Activated CD4-positive, alpha-beta T cell treated with anti-CD3 and anti-CD28 coated beads, Interleukin-2, amount 50 U/mL, for 24 hours (primary cell): ENCODE measurements around the gene ESPNL.
"Not testable (repeated sequence)": the region's sequence is repeated elsewhere in the genome, so short reads cannot be mapped to it uniquely, and the experiment has no call there.

ENCODE experiments used
- DNase-seq, 2 donors: peaks; one replicate each; pipeline ENCODE4 v3.0.0-alpha.2; 2020; ENCODE audit warnings: low read depth in 1 of 2, low spot score in 1 of 2

Gene ESPNL

DNA sequence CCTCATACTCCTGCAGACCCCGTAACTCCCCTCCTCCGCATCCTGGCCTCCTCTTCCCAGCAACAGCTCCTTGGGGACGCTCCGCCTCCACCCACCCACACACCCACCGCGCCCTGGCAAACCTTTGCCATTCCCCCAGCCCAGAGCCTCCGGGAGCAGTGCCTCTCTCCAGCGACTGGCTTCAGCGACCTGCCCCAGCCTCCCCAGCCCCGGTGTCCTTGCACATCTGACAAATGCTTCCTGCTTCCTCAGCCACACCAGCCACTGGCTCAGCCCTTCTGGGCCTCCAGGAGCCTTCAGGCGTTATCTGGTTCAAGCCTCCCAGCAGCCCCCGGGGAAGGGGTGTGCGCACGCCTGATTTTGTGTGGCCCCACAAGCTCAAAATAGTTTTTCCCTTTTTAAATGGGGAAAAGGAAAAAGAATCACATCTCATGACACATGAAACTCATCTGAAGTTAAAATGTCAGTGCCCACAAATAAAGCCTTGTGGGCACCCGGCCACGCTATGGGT lies 14.2 kb downstream of the ESPNL start:
- no peak for DNase-seq

- DNase-seq: no peak
Measured at GRCh38 chr2:238114851-238115660, 14.9 kb downstream of the ESPNL start.

- DNase-seq: not testable (repeated sequence)
Measured at GRCh38 chr2:238115709-238116108, 15.6 kb downstream of the ESPNL start.

DNA sequence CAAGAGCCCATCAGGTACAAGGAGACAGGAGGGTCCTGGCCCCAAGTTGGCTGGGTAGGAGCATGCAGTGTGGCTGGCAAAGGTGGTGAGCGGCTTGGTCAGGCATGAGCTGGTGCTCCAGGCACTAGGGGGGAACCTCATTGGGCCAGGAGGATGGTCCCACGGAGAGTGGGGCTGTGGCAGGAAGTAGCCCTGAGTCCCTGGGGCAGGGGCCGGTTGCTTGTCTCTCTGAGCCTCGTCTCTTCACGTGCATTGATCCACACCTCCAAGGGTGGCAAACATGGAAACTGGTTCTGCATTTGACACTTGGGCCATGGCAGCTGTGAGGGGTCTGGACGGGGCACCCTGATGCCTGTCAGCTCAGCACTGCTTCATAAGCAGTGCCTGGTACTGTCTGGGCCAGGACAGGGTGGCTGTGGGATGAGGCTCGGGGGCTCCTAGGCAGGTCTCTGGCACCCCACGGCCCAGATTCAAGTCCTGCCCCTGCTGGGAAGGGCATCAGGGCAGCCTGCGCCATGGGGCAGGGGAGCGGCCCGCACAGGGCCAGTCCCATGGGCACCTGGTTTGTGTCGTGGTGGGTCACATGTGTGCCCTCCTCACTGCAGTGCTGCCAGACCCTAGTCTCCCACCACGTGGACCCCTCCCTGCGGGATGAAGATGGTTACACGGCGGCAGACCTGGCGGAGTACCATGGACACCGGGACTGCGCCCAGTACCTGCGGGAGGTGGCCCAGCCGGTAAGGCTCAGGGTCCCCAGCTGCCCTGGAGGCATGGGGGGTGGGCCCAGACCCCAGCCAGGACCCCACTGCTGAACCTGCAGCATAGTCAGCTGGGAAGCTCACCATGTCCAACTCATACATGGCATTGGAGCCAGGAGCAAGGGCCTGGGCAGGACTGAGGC lies 16.4 kb downstream of the ESPNL start:
- no peak for DNase-seq

DNA sequence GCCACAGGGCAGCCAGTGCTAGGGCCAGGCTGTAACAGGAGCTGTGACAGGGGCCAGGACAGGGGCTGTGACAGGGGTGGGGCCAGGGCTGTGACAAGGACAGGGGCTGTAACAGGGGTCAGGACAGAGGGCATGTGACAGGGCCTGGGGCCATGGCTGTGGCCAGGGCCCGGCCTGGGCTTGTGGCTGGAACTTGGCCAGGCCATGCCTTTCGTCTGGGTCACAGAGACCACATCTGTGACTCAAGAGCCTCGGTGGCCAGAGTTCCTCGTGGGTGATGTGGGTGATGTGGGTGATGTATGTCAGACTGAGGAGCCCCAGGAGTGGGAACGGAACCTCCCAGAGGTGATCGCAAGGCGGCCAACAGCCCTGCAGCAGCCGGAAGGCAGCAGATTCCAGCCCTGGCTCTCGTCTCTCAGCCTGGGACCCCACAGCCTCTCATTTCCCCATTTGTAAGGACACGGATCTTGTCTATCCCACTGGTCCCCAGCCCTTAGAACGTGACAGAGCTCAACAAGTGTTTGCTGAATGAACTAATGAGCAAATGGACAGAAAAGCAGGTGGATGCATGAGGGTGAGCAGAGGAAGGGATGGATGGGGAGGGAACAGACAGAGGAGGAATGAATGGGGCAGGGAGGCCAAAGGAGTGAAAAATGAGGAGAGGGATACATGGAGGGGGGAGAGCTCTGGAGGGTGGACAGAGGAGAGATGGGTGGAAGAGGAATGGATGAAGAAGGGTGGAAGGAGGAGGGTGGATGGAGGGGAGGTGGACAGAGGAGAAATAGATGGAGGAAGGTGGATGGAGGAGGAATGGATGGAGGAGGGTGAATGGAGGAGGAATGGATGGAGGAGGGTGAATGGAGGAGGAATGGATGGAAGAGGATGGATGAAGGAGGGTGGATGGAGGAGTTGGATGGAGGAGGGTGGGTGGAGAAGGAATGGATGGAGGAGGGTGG lies 17.3 kb downstream of the ESPNL start:
- DNase-seq: no peak

- DNase-seq: no peak
Measured at GRCh38 chr2:238119756-238120462, 19.8 kb downstream of the ESPNL start.

DNA sequence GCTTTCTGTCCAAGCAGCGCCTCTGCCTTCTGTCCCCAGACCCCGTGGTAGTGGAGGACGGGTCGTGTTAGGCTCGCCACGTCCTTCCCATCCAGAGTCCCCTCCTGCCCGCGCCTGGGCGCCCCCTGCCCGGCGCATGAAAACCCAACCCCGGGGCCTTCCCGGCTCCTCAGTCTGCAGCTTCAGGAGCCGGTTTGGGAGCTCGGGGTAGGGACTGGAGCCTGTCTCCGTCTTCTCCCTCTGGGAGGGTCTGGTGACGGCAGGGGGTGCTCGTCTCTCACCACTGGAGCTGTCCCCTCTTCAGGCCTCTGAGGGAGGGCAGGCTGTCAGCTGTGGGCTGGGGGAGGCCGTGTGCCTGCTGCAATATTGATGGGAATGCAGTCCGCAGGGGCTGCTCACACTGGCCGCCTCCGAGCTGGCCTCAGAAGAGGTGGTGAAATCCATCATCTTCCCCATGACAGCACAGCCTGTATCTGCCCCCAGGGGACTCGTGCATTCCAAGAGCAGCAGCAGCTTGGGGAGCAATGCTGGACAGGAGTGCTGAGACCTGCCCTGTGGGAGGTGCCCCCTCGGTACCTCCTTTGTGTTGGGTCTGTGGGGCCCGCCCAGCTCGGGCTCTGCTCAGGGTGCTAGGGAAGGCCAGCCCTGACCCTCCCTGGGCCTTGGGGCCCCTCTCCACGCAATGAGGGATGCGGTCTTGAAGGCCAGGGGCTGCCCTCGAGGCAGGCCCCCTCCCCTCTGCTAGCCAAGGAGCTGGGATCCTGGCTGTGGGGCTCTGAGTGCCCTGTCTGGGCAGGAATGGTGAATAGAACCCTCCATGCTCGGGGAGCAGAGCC lies 20.5 kb downstream of the ESPNL start:
- DNase-seq: no peak

GRCh38 chr2:238121511-238122286 lies 21.6 kb downstream of the ESPNL start:
- no peak for DNase-seq

DNA sequence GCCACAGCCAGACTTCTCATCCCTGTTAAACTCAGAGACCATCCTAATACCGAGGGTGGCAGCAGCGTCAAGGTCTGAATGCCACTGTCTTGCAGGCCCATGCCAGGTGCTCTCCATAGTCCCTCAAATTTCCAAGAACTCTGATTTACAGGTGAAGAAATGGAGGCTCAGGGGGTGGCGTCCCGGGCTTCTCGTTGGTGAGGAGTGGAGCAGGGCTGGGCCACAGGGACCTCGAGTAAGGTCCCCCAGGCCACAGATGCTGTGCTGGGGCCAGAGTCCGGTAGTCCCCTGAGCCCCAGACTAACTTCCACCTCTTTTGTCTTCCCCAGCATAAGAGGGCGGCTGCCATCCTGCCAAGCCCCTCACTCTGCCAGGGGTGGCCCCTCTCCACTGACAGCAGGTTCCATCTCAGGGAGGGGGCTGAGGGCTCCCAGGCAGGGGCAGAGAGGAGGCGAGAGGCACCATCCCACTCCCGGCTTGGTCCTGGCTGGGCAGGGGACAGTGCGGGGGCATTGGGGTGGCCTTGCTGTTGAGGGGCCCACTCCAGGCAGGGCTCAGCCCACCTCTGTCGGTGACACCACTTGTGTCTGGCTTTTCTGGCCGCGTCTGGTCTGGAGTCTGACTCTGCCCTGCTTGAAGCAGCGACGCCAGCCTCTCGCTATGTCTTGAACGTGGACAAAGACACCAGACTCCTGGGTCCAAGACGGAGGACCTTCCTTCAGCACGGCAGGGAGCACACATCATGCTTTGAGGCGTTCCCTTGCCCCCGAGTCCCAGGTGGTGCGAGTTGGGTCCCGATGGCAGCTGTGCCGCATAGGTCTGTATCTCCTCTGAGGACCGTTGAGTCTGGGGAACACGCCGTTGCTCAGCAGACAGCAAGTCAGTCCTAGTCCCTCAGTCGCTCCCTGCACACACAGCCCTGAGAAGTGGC lies 22.4 kb downstream of the ESPNL start:
- no peak for DNase-seq

DNA sequence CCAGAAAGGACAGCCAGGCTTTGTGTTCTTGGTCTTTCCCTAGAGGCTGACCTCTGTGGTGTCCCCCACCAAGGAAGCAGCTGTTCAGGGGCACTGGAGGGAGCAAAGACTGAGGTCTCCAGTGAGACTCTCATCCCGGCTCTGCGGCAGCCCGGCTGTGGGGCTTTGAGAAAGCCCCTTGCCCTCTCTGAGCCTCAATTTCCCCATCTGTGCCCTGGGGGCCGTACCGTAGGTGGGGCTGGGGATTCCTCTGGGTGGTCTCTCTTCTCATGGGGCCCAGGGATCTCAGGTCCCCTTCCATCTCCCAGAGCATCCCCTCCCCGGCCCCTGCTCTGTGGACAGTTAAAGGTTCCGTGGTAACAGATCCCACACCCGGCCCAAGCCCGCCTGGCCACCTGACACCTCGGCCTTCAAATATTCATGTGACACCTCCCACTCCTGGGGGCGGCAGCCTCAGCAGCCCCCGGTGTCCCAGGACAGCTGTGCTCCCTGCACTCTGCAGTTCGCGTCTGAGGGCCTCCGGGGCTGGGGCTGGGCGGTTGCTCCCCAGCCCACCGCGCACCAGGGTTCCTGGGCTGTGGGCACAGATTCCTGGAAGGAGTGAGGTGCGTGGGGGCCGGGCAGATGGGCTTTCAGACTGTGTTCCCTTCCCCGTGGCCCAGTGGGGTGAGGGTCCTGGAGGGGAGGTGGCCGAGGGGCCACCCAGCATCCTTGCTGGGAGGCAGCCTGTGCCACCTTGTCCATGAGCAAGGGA lies 23.3 kb downstream of the ESPNL start:
- DNase-seq: no peak

DNA sequence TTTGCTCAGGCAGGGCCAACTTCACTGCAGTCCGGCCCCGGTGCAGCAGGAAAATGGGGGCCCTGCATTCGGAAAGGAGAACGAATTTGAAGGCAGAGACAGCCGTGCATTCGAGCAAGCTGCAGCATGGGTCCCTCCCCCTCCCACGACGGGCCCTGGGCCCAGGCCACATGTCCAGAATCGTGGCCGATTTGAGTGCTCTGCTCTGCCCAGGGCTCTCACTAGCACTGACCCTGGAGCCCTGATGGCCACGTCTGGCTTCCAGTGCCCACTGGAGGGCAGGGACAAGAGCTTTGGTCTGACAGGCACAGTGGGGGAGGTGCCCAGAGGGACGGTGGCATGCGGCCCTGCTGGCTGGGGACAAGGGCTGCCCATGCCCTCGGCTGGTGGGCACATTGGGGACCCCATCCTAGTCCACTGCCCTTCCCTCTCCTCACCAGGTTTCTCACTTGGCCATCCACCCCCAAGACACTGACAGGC lies 23.9 kb downstream of the ESPNL start:
- DNase-seq: no peak

GRCh38 chr2:238124488-238125126 lies 24.5 kb downstream of the ESPNL start:
- no peak for DNase-seq

GRCh38 chr2:238125127-238125885 lies 25.2 kb downstream of the ESPNL start:
- DNase-seq: no peak

- DNase-seq: no peak
Measured at GRCh38 chr2:238126338-238126737, 26.2 kb downstream of the ESPNL start.

DNA sequence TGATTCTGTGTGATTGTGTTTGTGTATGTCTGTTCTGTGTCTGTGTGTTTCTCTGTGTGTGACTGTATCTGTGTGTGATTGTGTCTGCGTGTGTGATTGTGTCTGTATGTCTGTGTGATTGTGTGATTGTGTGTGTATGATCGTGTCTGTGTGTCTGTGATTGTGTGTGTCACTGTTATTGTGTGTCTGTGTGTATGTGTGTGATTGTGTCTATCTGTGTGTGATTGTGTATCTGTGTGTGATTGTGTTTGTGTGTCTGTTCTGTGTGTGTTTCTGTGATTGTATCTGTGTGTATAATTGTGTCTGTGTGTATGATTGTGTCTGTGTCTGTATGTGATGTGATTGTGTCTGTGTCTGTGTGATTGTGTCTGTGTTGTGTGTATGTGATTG lies 26.6 kb downstream of the ESPNL start:
- DNase-seq: no peak
